ENCODE results near the gene CDH13.

DNA sequence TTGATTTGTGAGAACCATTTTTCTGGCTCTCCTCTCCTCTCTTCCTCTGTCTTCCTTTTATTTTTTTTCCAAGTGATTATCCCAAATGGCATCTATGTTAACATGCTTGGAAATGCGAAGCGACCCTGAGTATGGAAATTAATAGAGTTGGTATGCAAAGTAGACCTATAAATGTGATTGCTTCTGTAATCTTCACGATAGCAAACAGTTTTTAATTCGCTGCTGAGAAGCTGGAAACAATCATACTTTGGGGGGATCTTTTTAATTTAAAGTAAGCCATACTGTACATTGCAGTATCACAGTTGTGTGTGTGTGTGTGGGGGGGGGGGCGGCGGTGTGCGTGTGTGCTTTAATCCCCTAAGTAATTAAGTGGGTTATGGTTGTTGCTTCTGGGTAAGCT lies 233.3 kb downstream of the CDH13 start:
- TF ChIP-seq TCF7L2 (IDR thresholded peaks at IDR 0.05; ENCODE audit: borderline replicate concordance, low read depth, low read length) (no peak), ZNF677 (tag by site-specific recombination; IDR thresholded peaks at IDR 0.05) (no peak), ZNF645 (tag by site-specific recombination; IDR thresholded peaks at IDR 0.05) (no peak), ZNF624 (tag by site-specific recombination; IDR thresholded peaks at IDR 0.05) (no peak), ZNF2 (tag by site-specific recombination; IDR thresholded peaks at IDR 0.05) (no peak), TRIM28 (IDR thresholded peaks at IDR 0.05; ENCODE audit: borderline replicate concordance, low read length) (no peak), CTCF (tag by site-specific recombination; IDR thresholded peaks at IDR 0.05) (no peak), ATF2 (tag by site-specific recombination; IDR thresholded peaks at IDR 0.05; ENCODE audit: low read depth) (no peak), SETDB1 (IDR thresholded peaks at IDR 0.05; ENCODE audit: insufficient read length, low read length) (no peak), ZNF274 (IDR thresholded peaks at IDR 0.05; ENCODE audit: low read length) (no peak), ZNF274 (tag by site-specific recombination; IDR thresholded peaks at IDR 0.05; ENCODE audit: borderline replicate concordance) (no peak), PRDM1 (tag by site-specific recombination; IDR thresholded peaks at IDR 0.05) (no peak), REST (tag by site-specific recombination; IDR thresholded peaks at IDR 0.05) (no peak)
- TF ChIP-seq, protein P1, sequence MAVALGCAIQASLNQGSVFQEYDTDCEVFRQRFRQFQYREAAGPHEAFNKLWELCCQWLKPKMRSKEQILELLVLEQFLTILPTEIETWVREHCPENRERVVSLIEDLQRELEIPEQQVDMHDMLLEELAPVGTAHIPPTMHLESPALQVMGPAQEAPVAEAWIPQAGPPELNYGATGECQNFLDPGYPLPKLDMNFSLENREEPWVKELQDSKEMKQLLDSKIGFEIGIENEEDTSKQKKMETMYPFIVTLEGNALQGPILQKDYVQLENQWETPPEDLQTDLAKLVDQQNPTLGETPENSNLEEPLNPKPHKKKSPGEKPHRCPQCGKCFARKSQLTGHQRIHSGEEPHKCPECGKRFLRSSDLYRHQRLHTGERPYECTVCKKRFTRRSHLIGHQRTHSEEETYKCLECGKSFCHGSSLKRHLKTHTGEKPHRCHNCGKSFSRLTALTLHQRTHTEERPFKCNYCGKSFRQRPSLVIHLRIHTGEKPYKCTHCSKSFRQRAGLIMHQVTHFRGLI (tag by site-specific recombination; IDR thresholded peaks at IDR 0.05): no peak
- TF ChIP-seq, protein P2, sequence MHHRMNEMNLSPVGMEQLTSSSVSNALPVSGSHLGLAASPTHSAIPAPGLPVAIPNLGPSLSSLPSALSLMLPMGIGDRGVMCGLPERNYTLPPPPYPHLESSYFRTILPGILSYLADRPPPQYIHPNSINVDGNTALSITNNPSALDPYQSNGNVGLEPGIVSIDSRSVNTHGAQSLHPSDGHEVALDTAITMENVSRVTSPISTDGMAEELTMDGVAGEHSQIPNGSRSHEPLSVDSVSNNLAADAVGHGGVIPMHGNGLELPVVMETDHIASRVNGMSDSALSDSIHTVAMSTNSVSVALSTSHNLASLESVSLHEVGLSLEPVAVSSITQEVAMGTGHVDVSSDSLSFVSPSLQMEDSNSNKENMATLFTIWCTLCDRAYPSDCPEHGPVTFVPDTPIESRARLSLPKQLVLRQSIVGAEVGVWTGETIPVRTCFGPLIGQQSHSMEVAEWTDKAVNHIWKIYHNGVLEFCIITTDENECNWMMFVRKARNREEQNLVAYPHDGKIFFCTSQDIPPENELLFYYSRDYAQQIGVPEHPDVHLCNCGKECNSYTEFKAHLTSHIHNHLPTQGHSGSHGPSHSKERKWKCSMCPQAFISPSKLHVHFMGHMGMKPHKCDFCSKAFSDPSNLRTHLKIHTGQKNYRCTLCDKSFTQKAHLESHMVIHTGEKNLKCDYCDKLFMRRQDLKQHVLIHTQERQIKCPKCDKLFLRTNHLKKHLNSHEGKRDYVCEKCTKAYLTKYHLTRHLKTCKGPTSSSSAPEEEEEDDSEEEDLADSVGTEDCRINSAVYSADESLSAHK (tag by site-specific recombination; IDR thresholded peaks at IDR 0.05): no peak

Measured in HEK293 (cell line).